RWPE1 (cell line): ENCODE data around the gene TYROBP.

Experiments
- CTCF ChIA-PET: fragments of 350-600 bp; sonication (Branson Sonifier 250); formaldehyde crosslinking; extraction: SDS; loops from one replicate; lab custom pipeline; 2021; lab: Yijun Ruan, JAX
- POLR2A ChIA-PET: fragments of 400-600 bp; formaldehyde crosslinking; extraction: SDS; loops from one replicate; lab custom pipeline; 2020; ENCODE audit warnings: antibody characterized with exemption; ENCODE audit not compliant: low non-redundant PET; lab: Yijun Ruan, JAX
- DNase-seq: peaks from one replicate; pipeline ENCODE4 v3.0.0; 2012; ENCODE audit warnings: low spot score
- H3K27ac ChIP-seq: fragments of 450-650 bp; 2 replicates; pipeline ENCODE4 v1.5.1; 2017
- CTCF ChIP-seq: fragments of 450-650 bp; conservative IDR thresholded peaks from 2 replicates; pipeline ENCODE4 v1.5.1; 2017; ENCODE audit warnings: low read depth, mild to moderate bottlenecking

The TYROBP gene

GRCh38 chr19:35869327-35870123 is 38.6 kb downstream of the TYROBP start:
- H3K27ac ChIP-seq: no peak overlapping the region
- POLR2A ChIA-PET: interaction anchor here (0.5 to 0.7 kb wide), 2 partner anchors 25 to 31 kb away, joined by 4 to 7 read pairs; partner anchors contain the start of gene NFKBID
- CTCF ChIA-PET: interaction anchor here (0.7 to 1.1 kb wide), 3 partner anchors 12 to 313 kb away, joined by 3 read pairs; no protein-coding TSS in a partner anchor
- no peak for TF ChIP-seq CTCF
- peak; percentile 74 for DNase-seq

- ChIA-PET POLR2A (interaction anchor here (0.7 kb wide), 1 partner anchor 26 kb away, joined by 4 read pairs; no protein-coding TSS in a partner anchor), CTCF (interaction anchor here (0.7 to 0.9 kb wide), 2 partner anchors 20 to 313 kb away, joined by 3 read pairs; no protein-coding TSS in a partner anchor)
- DNase-seq: no peak
- TF ChIP-seq CTCF: no peak
- no peak overlapping the region for H3K27ac ChIP-seq
Observed at GRCh38 chr19:35868823-35869326, 39.2 kb downstream of the TYROBP start.

- ChIA-PET POLR2A (no interaction called here), CTCF (interaction anchor here (0.9 kb wide), 1 partner anchor 19 kb away, joined by 3 read pairs; no protein-coding TSS in a partner anchor)
- no peak for DNase-seq
- H3K27ac ChIP-seq: no peak within 1 kb of the TSS
- TF ChIP-seq CTCF: no peak
Observed at GRCh38 chr19:35868172-35868822, 39.8 kb downstream of the TYROBP start, which contains the start of gene APLP1. APLP1 (plus strand) TSS chr19:35868574; CDS start chr19:35868637, 63 bp downstream.

- no peak for TF ChIP-seq CTCF
- CTCF ChIA-PET: no interaction called here
- no peak for DNase-seq
- POLR2A ChIA-PET: no interaction called here
- H3K27ac ChIP-seq: no peak overlapping the region
Observed at GRCh38 chr19:35863018-35863417, 45.1 kb downstream of the TYROBP start.

GRCh38 chr19:35862528-35862927 is 45.6 kb downstream of the TYROBP start:
- POLR2A ChIA-PET: no interaction called here
- CTCF ChIA-PET: no interaction called here
- no peak overlapping the region for H3K27ac ChIP-seq
- no peak for TF ChIP-seq CTCF
- no peak for DNase-seq

- ChIA-PET POLR2A (no interaction called here), CTCF (no interaction called here)
- no peak for DNase-seq
- TF ChIP-seq CTCF: no peak
- H3K27ac ChIP-seq: no peak overlapping the region
Observed at GRCh38 chr19:35861640-35862160, 46.4 kb downstream of the TYROBP start.
